ENCODE measurements around the gene MT4.

GRCh38 chr16:56613706-56614105 lies 48.8 kb downstream of the MT4 start:
- TF ChIP-seq EP300 (IDR thresholded peaks at IDR 0.05): no peak
- TF ChIP-seq, protein P1, sequence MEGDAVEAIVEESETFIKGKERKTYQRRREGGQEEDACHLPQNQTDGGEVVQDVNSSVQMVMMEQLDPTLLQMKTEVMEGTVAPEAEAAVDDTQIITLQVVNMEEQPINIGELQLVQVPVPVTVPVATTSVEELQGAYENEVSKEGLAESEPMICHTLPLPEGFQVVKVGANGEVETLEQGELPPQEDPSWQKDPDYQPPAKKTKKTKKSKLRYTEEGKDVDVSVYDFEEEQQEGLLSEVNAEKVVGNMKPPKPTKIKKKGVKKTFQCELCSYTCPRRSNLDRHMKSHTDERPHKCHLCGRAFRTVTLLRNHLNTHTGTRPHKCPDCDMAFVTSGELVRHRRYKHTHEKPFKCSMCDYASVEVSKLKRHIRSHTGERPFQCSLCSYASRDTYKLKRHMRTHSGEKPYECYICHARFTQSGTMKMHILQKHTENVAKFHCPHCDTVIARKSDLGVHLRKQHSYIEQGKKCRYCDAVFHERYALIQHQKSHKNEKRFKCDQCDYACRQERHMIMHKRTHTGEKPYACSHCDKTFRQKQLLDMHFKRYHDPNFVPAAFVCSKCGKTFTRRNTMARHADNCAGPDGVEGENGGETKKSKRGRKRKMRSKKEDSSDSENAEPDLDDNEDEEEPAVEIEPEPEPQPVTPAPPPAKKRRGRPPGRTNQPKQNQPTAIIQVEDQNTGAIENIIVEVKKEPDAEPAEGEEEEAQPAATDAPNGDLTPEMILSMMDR (IDR thresholded peaks at IDR 0.05): no peak
- TF ChIP-seq POLR2A (IDR thresholded peaks at IDR 0.05): no peak

Measured in ovary (tissue), 3 donors.